HL-60 (cell line): ENCODE measurements around the gene TMEM223.
"Not testable (repeated sequence)": the region's sequence is repeated elsewhere in the genome, so short reads cannot be mapped to it uniquely, and the experiment has no call there.

ENCODE experiments used
- DNase-seq, 2 experiments: peaks; one replicate each; pipeline ENCODE4 v3.0.0-alpha.2; 2010 to 2020; ENCODE audit warnings: low read depth in 1 of 2, low spot score in 1 of 2
- H3K27ac ChIP-seq: fragments of 250-450 bp; sonication (Bioruptor Pico); replicated peaks from 2 replicates; pipeline ENCODE4 v1.5.1; 2020; ENCODE audit warnings: mild to moderate bottlenecking, moderate library complexity
- H3K27me3 ChIP-seq: fragments of 250-450 bp; sonication (Bioruptor Pico); 2 replicates; pipeline ENCODE4 v1.5.1; 2021; ENCODE audit warnings: mild to moderate bottlenecking, moderate library complexity; ENCODE audit not compliant: insufficient read depth, poor library complexity, severe bottlenecking
- H3K4me3 ChIP-seq: replicated peaks from 2 replicates; pipeline ENCODE4 v1.5.1; 2011; ENCODE audit warnings: mild to moderate bottlenecking, control low read depth, low read length; ENCODE audit not compliant: insufficient read depth
- CTCF ChIP-seq: IDR thresholded peaks from one replicate; pipeline ENCODE4 v1.5.1; 2011; ENCODE audit warnings: low read length, control low read depth, inconsistent platforms; ENCODE audit not compliant: insufficient read depth
- GABPA ChIP-seq: IDR thresholded peaks from 2 replicates; pipeline ENCODE4 v1.6.1; 2012; ENCODE audit warnings: low read depth
- POLR2AphosphoS5 ChIP-seq: IDR thresholded peaks from 2 replicates; pipeline ENCODE4 v1.6.1; 2012; ENCODE audit warnings: low read depth
- REST ChIP-seq: IDR thresholded peaks from 2 replicates; pipeline ENCODE4 v1.6.1; 2012; ENCODE audit warnings: low read depth; ENCODE audit not compliant: insufficient replicate concordance
- SPI1 ChIP-seq: IDR thresholded peaks from 2 replicates; pipeline ENCODE4 v1.6.1; 2012; ENCODE audit warnings: low read depth, mild to moderate bottlenecking, borderline replicate concordance

Gene TMEM223

DNA sequence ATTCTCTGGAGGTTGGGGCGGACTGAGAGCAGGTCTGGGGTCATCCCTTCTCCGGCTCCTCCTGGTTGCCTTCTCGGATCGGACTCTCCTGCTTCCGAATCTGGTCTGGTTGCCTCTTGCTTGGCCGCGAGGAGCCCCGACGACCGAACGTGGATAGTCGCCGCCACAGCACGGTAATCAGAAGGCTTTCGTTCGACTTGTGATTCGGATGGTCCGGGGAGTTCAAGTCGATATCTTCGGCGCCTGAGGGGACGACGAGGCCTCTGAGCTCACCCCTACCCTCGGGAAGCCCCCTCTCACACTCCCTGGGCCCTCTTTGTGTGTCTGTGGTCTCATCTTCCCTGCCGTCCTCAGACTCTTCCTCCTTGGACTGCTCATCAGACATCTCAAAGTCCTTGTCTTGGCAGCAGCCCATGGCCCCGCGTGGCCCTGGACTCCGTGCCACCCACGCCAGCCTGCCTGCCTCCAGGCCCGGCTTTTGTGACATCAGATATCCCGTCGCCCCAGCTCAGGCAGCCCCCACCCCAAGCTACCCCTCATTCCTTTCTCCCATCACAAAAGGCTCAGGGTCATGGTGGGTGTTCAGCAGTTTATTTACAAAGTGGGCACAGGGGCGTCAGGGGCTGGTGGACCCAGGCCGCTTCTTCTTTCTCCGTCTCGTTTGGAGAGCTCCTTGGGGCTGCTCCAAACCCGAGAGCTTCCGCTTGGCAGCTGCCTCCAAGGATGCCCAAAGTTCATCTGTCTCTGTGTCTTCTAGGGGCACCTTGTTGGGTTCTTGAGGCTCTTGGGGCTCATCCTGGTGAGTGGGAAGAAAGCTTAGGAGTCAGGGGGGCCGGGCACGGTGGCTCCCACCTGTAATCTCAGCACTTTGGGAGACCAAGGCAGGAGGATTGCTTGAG is 40.8 kb upstream of the TMEM223 start, which contains the start of gene TEX54:
TEX54 (minus strand) TSS at position 506 of the 899 bp plus-strand sequence.
- Histone ChIP-seq H3K27ac (peak within 1 kb of the TSS; percentile 92), H3K4me3 (peak within 1 kb of the TSS; percentile 94), H3K27me3 (no peaks in the 10 kb centered on the region)
- DNase-seq = no peak
- no peak for TF ChIP-seq GABPA
- TF ChIP-seq CTCF = no peak
- peak; percentile 68 for TF ChIP-seq POLR2AphosphoS5
- no peak for TF ChIP-seq REST
- TF ChIP-seq SPI1 = no peak

- DNase-seq = peak; percentile 96 to 99
- peak within 1 kb of the TSS; percentile 92 for H3K27ac ChIP-seq
- H3K4me3 ChIP-seq = peak within 1 kb of the TSS; percentile 94
- no peaks in the 10 kb centered on the region for H3K27me3 ChIP-seq
- TF ChIP-seq CTCF (no peak), POLR2AphosphoS5 (no peak; the same call in 1 of the 2 replicates), GABPA (peak; percentile 92), SPI1 (peak; percentile 65; the same call in 1 of the 2 replicates), REST (peak; percentile 44)
These were observed 39.9 kb upstream of the TMEM223 start, which contains the start of gene STX5 for GRCh38 chr11:62831520-62832335. STX5 (minus strand) TSS chr11:62832051; CDS start chr11:62831243, 808 bp downstream.

DNA sequence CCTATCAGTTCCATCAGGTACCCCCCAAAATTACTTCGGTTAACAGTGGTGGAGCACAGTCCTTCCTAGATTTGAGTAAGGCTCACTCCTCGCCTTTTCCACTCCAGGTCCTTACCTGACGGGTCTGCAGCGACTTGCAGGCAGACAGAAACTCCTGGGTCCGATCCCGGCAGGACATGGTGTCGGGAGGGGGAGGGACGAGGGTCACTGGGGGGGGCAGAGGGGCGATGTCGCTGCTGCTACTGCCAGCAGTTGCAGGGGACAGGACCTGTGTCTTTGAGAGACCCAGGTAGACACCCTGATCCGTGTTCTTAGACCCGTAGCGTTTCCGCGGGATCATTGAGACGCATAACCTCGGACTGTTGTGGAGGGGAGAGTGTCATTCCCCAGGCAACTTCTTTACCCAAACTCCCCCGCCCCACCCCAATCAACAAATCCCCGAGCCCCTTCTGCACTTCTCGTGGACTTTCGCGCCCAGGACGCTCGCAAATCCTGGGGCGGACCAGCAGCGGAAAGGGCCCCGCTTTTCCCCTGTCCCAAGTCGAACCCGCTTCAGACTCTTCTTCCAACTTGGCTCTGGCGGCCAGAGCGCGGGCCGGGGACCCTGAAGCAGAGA is 39.2 kb upstream of the TMEM223 start:
- Histone ChIP-seq H3K27me3 (no peaks in the 10 kb centered on the region), H3K27ac (peak overlapping the region; percentile 92), H3K4me3 (peak overlapping the region; percentile 94)
- DNase-seq = no peak
- TF ChIP-seq GABPA = no peak

- not testable (repeated sequence) for H3K27me3 ChIP-seq, DNase-seq, H3K4me3 ChIP-seq, H3K27ac ChIP-seq
These were observed 36.3 kb upstream of the TMEM223 start for GRCh38 chr11:62828130-62828529.
